NCI-H1048 (cell line): Measurements from ENCODE around the gene RBM12.

Source experiments
- DNase-seq: peaks from one replicate; lab custom pipeline; 2025; lab: John Stamatoyannopoulos, UW

RBM12 gene

GRCh38 chr20:35621560-35621946 is 43.1 kb downstream of the RBM12 start:
- no peak for DNase-seq

- no peak for DNase-seq
These were observed 43.7 kb downstream of the RBM12 start for GRCh38 chr20:35620818-35621559.

- peak; percentile 55 for DNase-seq
These were observed 45.3 kb downstream of the RBM12 start for GRCh38 chr20:35619196-35620095.

GRCh38 chr20:35618263-35619131 is 46.2 kb downstream of the RBM12 start:
- no peak for DNase-seq

- no peak for DNase-seq
These were observed 47.1 kb downstream of the RBM12 start for GRCh38 chr20:35617397-35618262.

GRCh38 chr20:35616465-35617396 is 48.0 kb downstream of the RBM12 start:
- peak; percentile 100 for DNase-seq

- no peak for DNase-seq
These were observed 48.8 kb downstream of the RBM12 start, which contains the start of gene SPAG4 for GRCh38 chr20:35615667-35616464. Gene SPAG4 (plus strand): TSS chr20:35615829. CDS start chr20:35616004, 175 bp downstream.

GRCh38 chr20:35611482-35611881 is 53.2 kb downstream of the RBM12 start:
- no peak for DNase-seq

GRCh38 chr20:35610833-35611427 is 53.8 kb downstream of the RBM12 start:
- no peak for DNase-seq

- DNase-seq = no peak
These were observed 57.5 kb downstream of the RBM12 start for GRCh38 chr20:35607003-35607735.

- no peak for DNase-seq
These were observed 58.6 kb downstream of the RBM12 start for GRCh38 chr20:35606127-35606526.

GRCh38 chr20:35604449-35604747 is 60.3 kb downstream of the RBM12 start:
- no peak for DNase-seq

- no peak for DNase-seq
These were observed 60.8 kb downstream of the RBM12 start for GRCh38 chr20:35603695-35604448.

- no peak for DNase-seq
These were observed 61.7 kb downstream of the RBM12 start for GRCh38 chr20:35602851-35603495.

- DNase-seq = no peak
These were observed 62.7 kb downstream of the RBM12 start for GRCh38 chr20:35601990-35602389.

GRCh38 chr20:35600993-35601973 is 63.4 kb downstream of the RBM12 start:
- DNase-seq = peak; percentile 22
